ENCODE results near the gene C11orf65.

Gene C11orf65

GRCh38 chr11:108368134-108368533 is 99.2 kb downstream of the C11orf65 start:
- no peak for DNase-seq

- DNase-seq, result no peak
Measured at GRCh38 chr11:108364159-108364558, 103.2 kb downstream of the C11orf65 start.

- no peak for DNase-seq
Measured at GRCh38 chr11:108351468-108351867, 115.9 kb downstream of the C11orf65 start.

GRCh38 chr11:108346451-108346850 is 120.9 kb downstream of the C11orf65 start:
- DNase-seq, result no peak

- no peak for DNase-seq
Measured at GRCh38 chr11:108345767-108346166, 121.6 kb downstream of the C11orf65 start.

- no peak for DNase-seq
Measured at GRCh38 chr11:108343714-108344113, 123.6 kb downstream of the C11orf65 start.

- no peak for DNase-seq
Measured at GRCh38 chr11:108341654-108342053, 125.7 kb downstream of the C11orf65 start.

- no peak for DNase-seq
Measured at GRCh38 chr11:108340973-108341372, 126.4 kb downstream of the C11orf65 start.

GRCh38 chr11:108338750-108339149 is 128.6 kb downstream of the C11orf65 start:
- no peak for DNase-seq

GRCh38 chr11:108333403-108333899 is 133.9 kb downstream of the C11orf65 start:
- no peak for DNase-seq

All from right kidney (tissue), 1 donor.